GM18507 (cell line): ENCODE results near the gene SCNN1A.

Source experiments
- DNase-seq: peaks from one replicate; pipeline ENCODE4 v3.0.0; 2011; ENCODE audit warnings: low read depth; ENCODE audit not compliant: insufficient read length; ENCODE audit errors: extremely low spot score
- FAIRE-seq: peaks from 2 replicates; lab custom pipeline; 2011; peaks lifted over from hg19 to GRCh38; lab: Jason Lieb, UNC

Gene SCNN1A

DNA sequence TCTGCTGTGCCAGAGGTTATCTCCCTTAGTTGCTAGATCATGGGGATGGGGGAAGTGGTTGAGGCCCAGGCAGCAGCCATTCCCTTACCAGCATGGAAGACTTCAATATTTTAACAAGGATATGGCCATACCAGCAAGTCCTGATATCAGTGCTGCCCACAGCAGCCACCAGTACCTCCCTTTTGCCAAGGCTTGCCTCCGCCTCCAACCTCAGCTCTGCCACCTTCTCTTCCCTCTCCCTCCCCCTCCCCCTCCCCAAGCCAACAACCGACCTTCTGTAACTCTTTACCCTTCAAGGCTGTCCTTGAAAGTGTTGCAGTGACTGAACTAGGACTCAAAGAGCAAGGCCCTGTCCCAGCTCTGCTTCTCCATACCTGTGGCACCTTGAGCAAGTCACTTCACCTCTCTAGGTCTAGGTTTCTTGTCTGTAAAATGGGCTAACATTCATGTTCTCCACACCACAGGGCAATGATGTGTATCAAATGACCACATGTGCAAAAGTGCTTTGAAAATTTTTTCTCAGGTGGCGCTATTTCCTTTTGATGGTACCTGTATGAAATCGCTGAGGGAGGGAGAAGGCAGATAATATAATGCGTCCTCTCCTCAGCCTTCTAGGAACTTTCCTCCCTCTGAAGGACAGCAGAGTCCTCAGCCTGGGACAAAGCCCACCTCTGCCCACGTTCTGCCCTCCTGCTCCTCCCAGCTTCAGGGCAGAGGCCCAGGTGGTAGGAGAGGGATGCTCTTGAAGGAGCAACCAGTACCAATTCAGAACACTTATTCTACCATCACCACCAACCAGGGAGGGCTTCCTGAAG is 50.2 kb downstream of the SCNN1A start:
- FAIRE-seq (no peak), DNase-seq (no peak)

GRCh38 chr12:6323995-6324711 is 51.2 kb downstream of the SCNN1A start:
- no peak for FAIRE-seq
- DNase-seq = no peak

DNA sequence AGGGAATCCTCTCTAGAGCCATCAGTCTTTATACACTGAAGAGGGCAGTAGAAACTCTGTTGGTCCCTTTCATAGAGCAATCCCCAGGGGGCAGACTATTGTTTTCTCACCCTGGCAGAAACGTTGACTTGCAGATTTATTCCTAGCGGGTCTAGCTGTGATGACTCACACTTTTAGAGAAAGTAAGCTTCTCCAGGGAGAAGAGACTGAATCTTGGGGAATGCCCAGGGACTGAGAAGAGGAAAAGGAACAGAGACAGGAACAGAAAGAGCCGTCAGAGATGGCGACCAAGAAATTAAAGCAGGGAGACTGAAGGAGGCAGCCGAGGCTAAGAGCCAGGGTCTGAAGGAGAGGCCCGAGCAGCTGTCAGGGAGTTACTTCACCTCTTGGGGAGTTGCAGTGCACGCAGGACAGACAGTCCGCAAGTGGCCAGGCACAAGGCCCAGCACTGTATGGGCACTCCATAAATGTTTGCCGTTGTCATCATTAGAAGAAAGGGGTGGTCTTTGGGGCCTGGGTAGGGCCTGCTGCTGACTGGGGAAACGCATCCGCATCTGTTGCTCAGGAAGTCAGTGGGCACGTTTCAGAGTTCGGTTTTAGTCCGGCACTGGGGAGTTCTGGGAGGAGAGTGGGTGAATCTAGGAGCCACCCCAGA is 51.9 kb downstream of the SCNN1A start:
- DNase-seq = no peak
- FAIRE-seq = peak; percentile 87

DNA sequence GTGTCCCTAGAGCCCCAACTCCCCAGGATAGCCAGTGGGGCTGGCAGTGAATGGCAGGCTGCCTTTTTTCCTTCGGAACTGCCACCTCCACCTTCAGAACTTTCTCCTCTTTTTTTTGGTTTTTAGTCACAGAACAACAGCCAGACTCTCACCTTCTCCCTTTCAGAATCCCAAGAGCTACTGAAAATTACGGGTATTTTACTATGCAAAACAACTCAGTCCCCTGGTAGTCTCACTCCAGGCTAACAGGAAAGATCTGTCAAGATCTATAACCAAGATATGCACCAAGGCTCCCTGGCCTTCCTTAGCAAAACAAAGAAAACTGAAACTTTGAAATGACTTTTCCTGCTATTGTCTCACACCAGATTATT is 52.4 kb downstream of the SCNN1A start:
- no peak for FAIRE-seq

DNA sequence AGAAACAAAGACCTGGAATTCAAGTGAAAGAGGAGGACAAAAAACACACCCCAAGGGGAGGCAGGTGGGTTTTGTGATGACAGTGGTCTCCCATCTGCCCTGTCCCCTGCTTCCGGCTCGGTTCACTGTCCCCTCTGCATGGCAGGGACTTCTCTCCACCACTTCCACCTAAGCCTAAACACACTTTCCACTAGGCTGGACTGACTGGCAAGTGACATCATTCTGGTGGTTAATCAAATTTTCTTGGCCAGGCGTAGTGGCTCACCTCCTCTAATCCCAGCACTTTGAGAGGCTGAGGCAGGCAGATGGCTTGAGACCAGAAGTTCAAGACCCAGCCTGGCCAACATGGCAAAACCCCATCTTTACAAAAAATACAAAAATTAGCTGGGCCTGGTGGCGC is 53.0 kb downstream of the SCNN1A start:
- DNase-seq (no peak), FAIRE-seq (no peak)

More for the DNA sequence above, 52.4 kb downstream of the SCNN1A start:
- no peak for DNase-seq

GRCh38 chr12:6321905-6322304 is 53.5 kb downstream of the SCNN1A start:
- no peak for FAIRE-seq
- DNase-seq = no peak

GRCh38 chr12:6319446-6319845 is 55.9 kb downstream of the SCNN1A start:
- FAIRE-seq (no peak), DNase-seq (no peak)

DNA sequence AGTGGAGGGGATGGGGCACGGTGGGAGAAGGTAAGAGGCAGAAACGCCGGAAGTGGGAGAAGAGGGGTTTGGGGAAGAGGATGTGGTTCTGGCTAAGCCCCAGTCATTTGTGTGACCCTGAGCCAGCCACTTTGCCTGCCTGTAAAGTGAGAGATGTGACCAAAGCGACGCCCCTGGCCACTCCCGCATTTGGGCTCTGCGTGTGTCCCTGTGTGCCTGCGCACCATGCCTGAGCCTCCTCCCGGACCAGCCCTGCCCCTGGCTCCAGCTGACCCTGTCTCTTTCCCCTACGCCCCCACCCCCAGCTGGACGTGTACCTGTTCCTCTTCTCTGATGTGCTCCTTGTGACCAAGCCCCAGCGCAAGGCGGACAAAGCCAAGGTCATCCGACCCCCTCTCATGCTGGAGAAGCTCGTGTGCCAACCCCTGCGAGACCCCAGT is 56.9 kb downstream of the SCNN1A start:
- DNase-seq (no peak), FAIRE-seq (no peak)

DNA sequence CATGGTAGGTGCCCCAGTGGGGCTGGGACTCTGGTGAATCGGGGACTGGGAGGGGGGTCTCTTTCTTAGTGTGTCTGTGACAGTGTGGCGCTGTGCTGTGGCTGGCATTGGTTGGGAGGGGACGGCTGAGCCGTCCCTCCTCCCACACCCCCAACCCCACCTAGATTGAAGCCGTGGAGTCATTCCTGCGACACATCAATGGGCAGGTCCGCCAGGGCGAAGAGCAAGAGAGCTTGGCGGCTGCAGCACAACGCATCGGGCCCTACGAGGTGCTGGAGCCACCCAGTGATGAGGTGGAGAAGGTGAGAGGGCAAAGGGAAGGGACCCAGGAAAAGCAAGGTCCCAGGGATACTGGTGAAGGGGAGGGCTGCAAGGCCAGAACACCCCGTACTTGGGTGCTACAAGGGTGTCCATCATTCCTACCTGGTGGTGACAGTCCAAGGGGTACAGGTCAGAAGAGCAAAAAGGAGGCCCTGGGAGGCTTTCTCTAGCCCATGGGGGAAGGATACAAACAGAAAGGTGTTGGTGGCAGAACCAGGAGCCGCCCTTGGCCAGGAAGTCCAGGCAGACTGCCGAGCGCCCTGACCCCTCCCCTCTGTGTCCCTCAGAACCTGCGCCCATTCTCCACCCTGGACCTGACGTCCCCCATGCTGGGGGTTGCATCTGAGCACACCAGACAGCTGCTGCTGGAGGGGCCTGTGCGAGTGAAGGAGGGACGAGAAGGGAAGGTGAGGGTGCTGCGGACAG is 57.5 kb downstream of the SCNN1A start:
- no peak for FAIRE-seq
- no peak for DNase-seq

- DNase-seq = no peak
- no peak for FAIRE-seq
Measured at GRCh38 chr12:6316921-6317692, 58.3 kb downstream of the SCNN1A start.

- DNase-seq (no peak), FAIRE-seq (no peak)
Measured at GRCh38 chr12:6315704-6316597, 59.4 kb downstream of the SCNN1A start.

GRCh38 chr12:6315184-6315583 is 60.2 kb downstream of the SCNN1A start:
- DNase-seq (no peak), FAIRE-seq (no peak)

DNA sequence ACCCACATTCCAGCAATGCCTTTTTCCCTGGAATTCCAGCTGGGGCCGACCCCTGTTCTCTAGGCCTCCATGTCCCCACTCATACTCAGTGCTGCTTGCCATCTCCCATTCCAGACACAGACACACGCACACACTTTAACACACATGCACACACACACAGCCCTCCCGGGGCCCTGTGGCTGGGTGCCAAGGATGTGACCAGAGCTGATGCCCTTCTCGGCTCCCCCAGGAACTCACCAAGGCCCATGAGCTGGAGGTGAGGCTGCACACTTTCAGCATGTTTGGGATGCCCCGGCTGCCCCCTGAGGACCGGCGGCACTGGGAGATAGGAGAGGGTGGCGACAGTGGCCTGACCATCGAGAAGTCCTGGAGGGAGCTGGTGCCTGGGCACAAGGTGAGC is 60.6 kb downstream of the SCNN1A start:
- FAIRE-seq (no peak), DNase-seq (no peak)

GRCh38 chr12:6313326-6313940 is 61.9 kb downstream of the SCNN1A start:
- FAIRE-seq (no peak), DNase-seq (no peak)

GRCh38 chr12:6312529-6313325 is 62.6 kb downstream of the SCNN1A start:
- no peak for DNase-seq
- FAIRE-seq = peak; percentile 97

- DNase-seq (no peak), FAIRE-seq (no peak)
Measured at GRCh38 chr12:6311822-6312528, 63.4 kb downstream of the SCNN1A start.
